Choroid plexus epithelial cell (primary cell): ENCODE results near the gene NUDT16L1.

Experiments used
- DNase-seq: peaks from one replicate; pipeline ENCODE4 v3.0.0-alpha.2; 2010; ENCODE audit warnings: low read depth
- H3K4me3 ChIP-seq: 2 replicates; pipeline ENCODE4 v1.5.1; 2011; ENCODE audit warnings: low read depth, mild to moderate bottlenecking, control low read depth, low read length, moderate library complexity
- CTCF ChIP-seq: conservative IDR thresholded peaks from 2 replicates; pipeline ENCODE4 v1.5.1; 2011; ENCODE audit warnings: low read depth, mild to moderate bottlenecking, control low read depth, inconsistent platforms, low read length, moderate library complexity

NUDT16L1 gene

GRCh38 chr16:4687946-4688673, 5.3 kb upstream of the NUDT16L1 start:
- DNase-seq: no peak
- H3K4me3 ChIP-seq: no peak overlapping the region
- no peak for TF ChIP-seq CTCF

- no peak for TF ChIP-seq CTCF
- no peak for DNase-seq
- no peak overlapping the region for H3K4me3 ChIP-seq
Measured at GRCh38 chr16:4688674-4689045, 4.7 kb upstream of the NUDT16L1 start.

DNA sequence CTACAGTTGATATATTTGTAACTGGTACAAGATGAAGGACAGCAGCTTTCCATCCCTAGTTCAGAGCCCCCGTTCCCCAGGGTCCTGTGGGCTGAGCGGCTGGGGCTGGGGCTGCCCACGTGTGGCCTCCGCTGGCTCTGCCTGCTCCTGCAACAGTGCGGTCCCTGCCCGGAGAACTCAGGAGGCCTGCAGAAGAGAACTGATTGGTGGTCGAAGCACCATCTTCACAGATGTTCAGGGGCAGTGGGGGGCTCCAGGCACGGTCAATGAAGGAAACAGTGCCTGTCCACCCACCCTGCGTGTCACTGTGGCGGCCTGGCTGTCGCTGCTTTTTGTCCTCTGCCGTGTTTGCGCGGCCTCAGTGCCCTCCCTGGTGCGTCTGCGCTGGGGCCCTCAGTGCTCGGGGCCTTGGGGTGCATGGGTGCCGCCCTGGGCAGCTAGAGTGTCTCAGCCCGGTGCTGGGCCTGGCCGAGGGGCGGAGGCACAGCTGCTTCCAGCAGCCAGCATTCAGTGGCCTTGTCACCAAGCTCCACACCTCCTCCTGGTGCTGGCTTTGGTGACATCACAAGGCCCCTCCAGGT, 4.2 kb upstream of the NUDT16L1 start:
- no peak for DNase-seq
- no peak for TF ChIP-seq CTCF

GRCh38 chr16:4689864-4690704, 3.3 kb upstream of the NUDT16L1 start:
- no peak for TF ChIP-seq CTCF
- no peak overlapping the region for H3K4me3 ChIP-seq
- DNase-seq: no peak

More for the DNA sequence above, 4.2 kb upstream of the NUDT16L1 start:
- no peak overlapping the region for H3K4me3 ChIP-seq

DNA sequence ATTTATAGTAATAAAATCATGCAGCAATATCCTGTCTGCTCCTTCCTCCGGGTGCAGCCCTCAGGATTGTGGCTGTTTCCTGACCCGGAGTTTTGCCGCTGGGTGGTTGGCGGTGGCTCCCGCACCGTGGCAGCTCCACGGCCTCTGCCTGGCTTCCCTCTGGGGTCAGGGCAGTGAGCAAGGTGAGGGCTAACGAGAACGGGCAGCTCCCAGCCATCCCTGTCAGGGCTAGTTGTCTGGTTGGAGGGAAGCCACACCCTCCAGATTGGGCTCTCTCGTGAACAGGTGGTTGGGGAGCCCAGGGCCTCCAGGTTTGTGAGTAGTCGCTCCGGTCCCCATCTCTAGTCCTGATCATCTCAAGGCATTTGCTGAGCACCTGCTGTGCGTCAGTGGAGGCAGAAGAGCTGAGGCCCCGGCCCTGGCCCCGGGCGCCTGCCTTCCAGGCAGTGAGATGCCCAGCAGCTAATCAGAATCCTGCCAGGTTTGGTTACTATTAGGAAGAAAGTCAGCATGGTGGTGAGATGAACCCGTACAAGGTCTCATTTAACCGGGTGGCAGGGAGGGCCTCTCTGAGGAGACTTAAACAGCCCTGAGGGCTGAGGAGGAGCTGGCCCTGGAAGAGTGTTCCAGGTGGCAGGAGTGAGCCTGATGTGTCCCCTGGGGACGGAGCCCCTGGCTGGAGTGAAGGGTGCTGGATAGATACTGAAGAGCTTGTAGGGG, 2.3 kb upstream of the NUDT16L1 start:
- TF ChIP-seq CTCF: no peak
- no peak for DNase-seq
- no peak overlapping the region for H3K4me3 ChIP-seq

GRCh38 chr16:4691666-4692412, 1.5 kb upstream of the NUDT16L1 start:
- no peak overlapping the region for H3K4me3 ChIP-seq
- TF ChIP-seq CTCF: no peak
- DNase-seq: no peak
